GM13976 (cell line): Measurements from ENCODE around the gene STX7.
A peak's percentile ranks its signal among the peaks of the same experiment; 100 is the strongest.

Experiments used
- DNase-seq: peaks from one replicate; pipeline ENCODE4 v3.0.0; 2012; ENCODE audit warnings: low spot score
- in situ Hi-C: fragments of 300-500 bp; cut with MboI; formaldehyde crosslinking; loops from one replicate; pipeline ENCODE4 v1.12.0; 2022; ENCODE audit warnings: low sequenced_read_pairs, mixed read lengths, inconsistent platforms; ENCODE audit not compliant: unreplicated experiment
- TF ChIP-seq, protein P1 (sequence below): IDR thresholded peaks from 2 replicates; pipeline ENCODE4 v1.5.1; 2012; ENCODE audit warnings: borderline replicate concordance, mild to moderate bottlenecking; ENCODE audit not compliant: insufficient read depth; ENCODE audit errors: extremely low read depth, missing control alignments, control extremely low read depth

Gene STX7

DNA sequence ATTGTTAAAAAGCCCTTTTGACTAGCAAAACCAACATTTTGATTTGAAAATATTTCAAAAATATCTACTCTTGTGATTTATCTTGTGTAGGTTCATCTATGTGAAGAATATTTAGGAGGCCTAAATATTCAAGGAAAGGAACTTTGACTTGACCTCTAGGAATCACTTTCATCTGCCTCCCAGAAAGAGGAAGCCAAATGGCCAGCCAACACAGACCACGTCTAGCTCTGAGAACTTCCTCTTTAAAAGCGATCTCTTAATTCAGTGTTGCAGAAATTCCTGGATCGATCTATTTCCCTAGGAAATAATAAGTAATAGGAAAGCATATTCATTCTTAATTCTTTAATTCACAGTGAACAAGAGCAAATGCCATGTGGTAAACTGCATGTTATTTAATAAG, 102.1 kb downstream of the STX7 start:
- DNase-seq = no peak
- TF ChIP-seq, protein P1, sequence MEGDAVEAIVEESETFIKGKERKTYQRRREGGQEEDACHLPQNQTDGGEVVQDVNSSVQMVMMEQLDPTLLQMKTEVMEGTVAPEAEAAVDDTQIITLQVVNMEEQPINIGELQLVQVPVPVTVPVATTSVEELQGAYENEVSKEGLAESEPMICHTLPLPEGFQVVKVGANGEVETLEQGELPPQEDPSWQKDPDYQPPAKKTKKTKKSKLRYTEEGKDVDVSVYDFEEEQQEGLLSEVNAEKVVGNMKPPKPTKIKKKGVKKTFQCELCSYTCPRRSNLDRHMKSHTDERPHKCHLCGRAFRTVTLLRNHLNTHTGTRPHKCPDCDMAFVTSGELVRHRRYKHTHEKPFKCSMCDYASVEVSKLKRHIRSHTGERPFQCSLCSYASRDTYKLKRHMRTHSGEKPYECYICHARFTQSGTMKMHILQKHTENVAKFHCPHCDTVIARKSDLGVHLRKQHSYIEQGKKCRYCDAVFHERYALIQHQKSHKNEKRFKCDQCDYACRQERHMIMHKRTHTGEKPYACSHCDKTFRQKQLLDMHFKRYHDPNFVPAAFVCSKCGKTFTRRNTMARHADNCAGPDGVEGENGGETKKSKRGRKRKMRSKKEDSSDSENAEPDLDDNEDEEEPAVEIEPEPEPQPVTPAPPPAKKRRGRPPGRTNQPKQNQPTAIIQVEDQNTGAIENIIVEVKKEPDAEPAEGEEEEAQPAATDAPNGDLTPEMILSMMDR = no peak
- in situ Hi-C loops = no loop called here

DNA sequence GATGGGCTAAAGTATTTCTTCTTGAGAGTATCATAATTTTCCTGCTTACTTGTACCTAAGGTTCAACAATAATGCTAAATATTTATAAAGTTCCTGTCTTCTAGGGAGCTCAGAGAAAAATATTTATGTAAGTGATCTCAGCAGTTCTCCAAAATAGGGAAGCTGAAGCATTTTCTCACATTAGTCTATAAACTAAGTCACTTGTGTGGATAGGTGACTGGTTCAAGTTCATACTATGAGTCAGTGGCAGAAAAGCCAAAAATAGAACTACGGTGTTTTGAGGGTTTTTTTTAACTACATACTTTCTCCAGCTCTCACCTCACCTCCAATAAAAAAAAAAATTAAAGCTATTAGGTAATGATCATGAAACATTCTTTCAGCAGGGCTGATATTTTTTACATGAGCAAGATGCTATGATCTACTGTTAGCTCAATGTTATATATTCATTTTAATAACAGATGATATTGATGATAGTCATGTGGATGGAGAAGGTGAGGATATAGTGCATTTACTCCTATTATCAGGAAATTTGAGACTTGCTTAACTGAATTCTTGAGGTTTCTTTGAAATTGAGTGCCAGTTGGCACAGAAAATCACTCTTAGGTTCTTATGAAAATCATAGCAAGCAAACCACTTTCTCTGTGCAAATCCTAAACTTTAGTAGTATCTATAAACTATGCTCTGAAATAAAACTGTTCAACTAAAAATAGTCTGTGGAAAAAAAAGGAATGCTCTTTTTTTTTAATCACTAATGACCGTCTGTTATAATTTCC, 107.6 kb downstream of the STX7 start:
- in situ Hi-C loops = no loop called here
- TF ChIP-seq, protein P1 = no peak
- DNase-seq = peak; percentile 48

DNA sequence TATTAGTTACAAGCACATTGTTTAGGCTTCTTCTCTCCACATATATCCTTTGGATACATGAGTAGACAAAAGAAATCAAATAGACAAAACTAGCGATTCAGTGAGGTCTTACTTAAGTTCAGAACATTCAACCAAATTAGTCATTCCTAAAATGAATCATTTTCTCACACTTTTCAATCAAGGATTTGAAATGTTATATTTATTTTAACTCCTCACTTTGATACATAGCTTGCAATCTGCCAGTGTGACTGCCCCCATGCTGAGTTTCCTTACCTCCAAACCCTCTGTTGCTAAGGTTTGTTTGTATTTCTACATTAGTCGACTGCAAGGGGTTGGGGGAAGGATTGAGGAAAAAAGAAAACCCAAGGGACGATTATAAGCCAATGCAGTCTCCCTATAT, 108.2 kb downstream of the STX7 start:
- no peak for DNase-seq
- in situ Hi-C loops = no loop called here
- TF ChIP-seq, protein P1 = no peak

DNA sequence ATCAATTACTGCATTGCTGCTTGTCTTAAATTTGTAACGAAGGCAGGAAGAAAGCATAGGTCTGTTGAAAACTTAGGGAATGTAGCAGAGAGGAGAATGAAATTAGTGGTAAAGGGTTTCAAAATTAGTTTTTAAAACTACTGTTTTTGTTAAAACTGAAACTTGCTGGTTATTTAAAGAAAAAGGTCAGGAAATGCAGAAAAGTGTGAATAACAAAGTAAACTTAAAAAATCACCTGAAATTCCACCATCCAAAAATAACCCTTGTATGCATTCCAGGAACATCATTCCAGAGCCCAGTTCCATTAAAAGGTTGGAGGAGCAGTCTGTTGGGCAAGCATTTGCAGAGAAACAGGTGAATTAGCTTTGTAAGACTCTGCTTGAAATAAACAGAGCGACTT, 108.6 kb downstream of the STX7 start:
- in situ Hi-C loops = no loop called here
- TF ChIP-seq, protein P1 = no peak
- no peak for DNase-seq

DNA sequence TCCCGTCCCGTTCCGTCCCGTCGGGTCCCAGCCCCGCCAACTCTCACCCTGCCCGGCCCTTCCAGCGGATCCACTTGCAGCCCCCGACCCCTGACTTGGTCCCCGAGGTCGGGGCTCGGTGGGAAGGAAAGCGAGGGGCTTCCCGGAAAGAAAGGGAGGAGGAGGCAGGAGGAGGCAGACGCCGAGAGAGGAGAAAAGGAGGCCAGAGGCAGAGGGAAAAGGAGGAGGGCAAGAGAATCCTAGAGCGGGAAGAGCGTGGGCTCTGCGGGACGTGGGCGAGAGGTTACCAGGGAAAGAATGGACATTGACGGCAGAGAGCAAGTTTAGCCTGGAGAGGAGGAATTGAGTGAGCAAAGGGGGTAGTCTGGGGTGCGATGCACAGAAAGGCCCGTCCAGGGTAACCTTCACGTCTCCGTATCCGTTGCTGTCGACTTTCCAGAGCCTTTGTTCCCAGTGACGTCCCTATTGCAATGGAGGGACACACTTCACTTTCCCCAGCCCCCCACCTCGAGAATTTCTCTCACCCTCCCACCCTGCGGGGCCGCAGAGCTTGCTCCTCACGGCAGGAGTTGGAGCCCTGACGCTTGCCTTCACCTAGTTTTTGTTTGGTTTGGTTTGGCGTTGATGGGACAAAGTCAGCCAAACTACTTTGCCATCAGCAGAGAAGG, 111.2 kb downstream of the STX7 start:
- DNase-seq = no peak
- TF ChIP-seq, protein P1 = no peak
- in situ Hi-C loops = no loop called here

DNA sequence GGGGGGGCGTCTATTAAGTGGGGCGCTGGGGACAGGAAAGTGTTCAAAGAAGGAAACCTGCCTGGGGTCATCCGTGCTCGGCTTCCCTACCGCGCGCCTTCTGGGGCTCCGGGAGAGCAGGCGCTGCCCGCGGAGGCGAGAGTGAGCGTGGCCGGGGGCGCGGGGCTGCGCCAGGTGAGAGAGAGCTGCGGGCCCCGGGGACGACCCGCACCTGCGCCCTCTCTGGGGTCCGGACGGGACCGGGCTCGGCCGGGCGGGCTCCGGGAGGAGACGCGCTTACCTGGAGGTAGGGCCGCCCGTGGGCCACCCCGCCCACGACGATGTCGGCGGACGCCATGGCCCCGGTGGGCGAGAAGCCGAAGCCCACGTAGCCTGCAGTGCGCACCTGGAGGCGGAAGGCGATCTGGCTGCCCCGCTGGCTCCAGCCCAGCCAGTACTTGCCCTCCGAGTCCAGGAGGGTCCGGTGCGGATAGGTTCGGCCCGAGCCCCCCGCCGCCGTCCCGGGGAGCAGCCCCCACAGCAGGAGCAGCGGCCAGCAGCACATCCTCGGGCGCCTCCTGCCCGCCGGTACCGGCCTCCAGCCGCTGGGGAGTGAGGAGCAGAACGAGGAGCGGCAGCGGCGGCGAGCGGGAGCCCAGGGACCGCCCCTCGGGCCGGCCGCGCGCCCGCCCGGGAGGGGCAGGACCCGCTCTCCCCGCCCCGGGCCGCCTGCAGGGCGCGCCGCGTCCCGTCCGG, 111.9 kb downstream of the STX7 start, which contains the start of gene MOXD1:
TSS of gene MOXD1 (minus strand) at position 593 of the 735 bp plus-strand sequence. CDS start at position 544, 49 bp downstream.
- TF ChIP-seq, protein P1 = no peak
- peak; percentile 83 for DNase-seq
- in situ Hi-C loops = no loop called here
